NCI-H748 (cell line): ENCODE data around the gene COG5.

ENCODE experiments used
- DNase-seq: peaks from one replicate; lab custom pipeline; 2025; ENCODE audit not compliant: unreplicated experiment; lab: John Stamatoyannopoulos, UW

The COG5 gene

GRCh38 chr7:107526672-107527071 lies 37.0 kb downstream of the COG5 start:
- no peak for DNase-seq

GRCh38 chr7:107506674-107507339 lies 56.9 kb downstream of the COG5 start:
- peak; percentile 51 for DNase-seq

- DNase-seq, result peak; percentile 81
Observed at GRCh38 chr7:107505997-107506673, 57.6 kb downstream of the COG5 start.

GRCh38 chr7:107505362-107505761 lies 58.4 kb downstream of the COG5 start:
- no peak for DNase-seq

GRCh38 chr7:107503687-107504086 lies 60.0 kb downstream of the COG5 start:
- no peak for DNase-seq

- DNase-seq, result no peak
Observed at GRCh38 chr7:107502797-107503196, 60.9 kb downstream of the COG5 start.

- no peak for DNase-seq
Observed at GRCh38 chr7:107502154-107502553, 61.6 kb downstream of the COG5 start.

GRCh38 chr7:107501593-107501992 lies 62.1 kb downstream of the COG5 start:
- DNase-seq, result peak; percentile 42

- DNase-seq, result no peak
Observed at GRCh38 chr7:107499731-107500130, 64.0 kb downstream of the COG5 start.

GRCh38 chr7:107495516-107495915 lies 68.2 kb downstream of the COG5 start:
- no peak for DNase-seq

GRCh38 chr7:107494884-107495283 lies 68.8 kb downstream of the COG5 start:
- DNase-seq, result no peak

GRCh38 chr7:107494315-107494751 lies 69.4 kb downstream of the COG5 start:
- peak; percentile 77 for DNase-seq

GRCh38 chr7:107492875-107493274 lies 70.8 kb downstream of the COG5 start:
- no peak for DNase-seq

GRCh38 chr7:107486041-107486440 lies 77.7 kb downstream of the COG5 start:
- no peak for DNase-seq

- DNase-seq, result no peak
Observed at GRCh38 chr7:107482571-107482970, 81.1 kb downstream of the COG5 start.

GRCh38 chr7:107480932-107481331 lies 82.8 kb downstream of the COG5 start:
- DNase-seq, result no peak

GRCh38 chr7:107479303-107479702 lies 84.4 kb downstream of the COG5 start:
- no peak for DNase-seq

- DNase-seq, result no peak
Observed at GRCh38 chr7:107474104-107474521, 89.6 kb downstream of the COG5 start.

GRCh38 chr7:107472116-107472515 lies 91.6 kb downstream of the COG5 start:
- DNase-seq, result no peak

GRCh38 chr7:107471292-107472070 lies 92.2 kb downstream of the COG5 start:
- no peak for DNase-seq

- DNase-seq, result peak; percentile 41
Observed at GRCh38 chr7:107469929-107470328, 93.8 kb downstream of the COG5 start, which contains the start of gene GPR22. Gene GPR22, plus strand, starts transcription at chr7:107470057. Its CDS starts 4,004 bp downstream, at chr7:107474061.

GRCh38 chr7:107468824-107469223 lies 94.9 kb downstream of the COG5 start:
- no peak for DNase-seq
